GM21737 (cell line): ENCODE measurements around the gene OR10T2.
"Not testable (repeated sequence)": the region's sequence is repeated elsewhere in the genome, so short reads cannot be mapped to it uniquely, and the experiment has no call there.

Source experiments
- ATAC-seq: cut with Tn5 transposase; IDR thresholded peaks from one replicate; pipeline ENCODE4 v1.9.1; 2021; ENCODE audit warnings: mild to moderate bottlenecking, moderate library complexity; ENCODE audit not compliant: unreplicated experiment

The OR10T2 gene

GRCh38 chr1:158357441-158357840 is 41.8 kb downstream of the OR10T2 start:
- no peak for ATAC-seq

GRCh38 chr1:158356616-158357015 is 42.6 kb downstream of the OR10T2 start:
- no peak for ATAC-seq

DNA sequence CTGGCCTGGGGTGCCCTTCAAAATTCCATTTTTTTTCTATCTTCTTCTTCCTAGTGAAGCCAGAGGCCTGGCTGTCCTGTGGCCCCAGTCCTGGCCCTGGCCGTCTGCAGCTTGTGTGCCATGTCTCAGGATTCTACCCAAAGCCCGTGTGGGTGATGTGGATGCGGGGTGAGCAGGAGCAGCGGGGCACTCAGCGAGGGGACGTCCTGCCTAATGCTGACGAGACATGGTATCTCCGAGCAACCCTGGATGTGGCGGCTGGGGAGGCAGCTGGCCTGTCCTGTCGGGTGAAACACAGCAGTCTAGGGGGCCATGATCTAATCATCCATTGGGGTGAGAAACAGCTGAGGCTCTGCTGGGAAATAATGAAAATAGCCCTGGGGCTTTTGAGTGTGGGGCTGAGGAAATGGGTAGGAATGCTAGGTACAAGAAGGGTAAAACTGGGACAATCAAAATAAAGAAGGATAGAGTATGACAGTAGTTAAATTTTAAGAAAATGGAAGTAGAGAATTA is 43.4 kb downstream of the OR10T2 start:
- ATAC-seq = no peak

DNA sequence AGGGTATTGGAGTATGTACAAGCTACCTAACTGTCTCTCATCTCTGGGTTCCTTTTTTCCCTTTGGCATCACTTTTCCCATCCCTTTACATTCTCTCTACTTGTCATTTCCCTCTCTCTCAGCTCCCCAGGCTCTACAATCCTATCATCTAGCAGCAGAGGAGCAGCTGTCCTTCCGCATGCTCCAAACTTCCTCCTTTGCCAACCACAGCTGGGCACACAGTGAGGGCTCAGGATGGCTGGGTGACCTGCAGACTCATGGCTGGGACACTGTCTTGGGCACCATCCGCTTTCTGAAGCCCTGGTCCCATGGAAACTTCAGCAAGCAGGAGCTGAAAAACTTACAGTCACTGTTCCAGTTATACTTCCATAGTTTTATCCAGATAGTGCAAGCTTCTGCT is 45.0 kb downstream of the OR10T2 start:
- no peak for ATAC-seq

- ATAC-seq = no peak
Measured at GRCh38 chr1:158353303-158354075, 45.8 kb downstream of the OR10T2 start, which contains the start of gene CD1E. CD1E (plus strand) TSS chr1:158353894; CDS start chr1:158353989, 95 bp downstream.

GRCh38 chr1:158348946-158349345 is 50.3 kb downstream of the OR10T2 start:
- not testable (repeated sequence) for ATAC-seq
